Left lung (tissue), 10 donors: Measurements from ENCODE around the gene PHACTR3. TPM values are rescaled to one million over a fixed set of nuclear protein-coding genes. Genes with fewer than 3 reads are reported as not detected.

ENCODE experiments used
- ATAC-seq: fragments of 200-7000 bp; cut with Tn5 transposase; one replicate; pipeline ENCODE4 v1.9.1; 2020; ENCODE audit warnings: moderate library complexity
- DNase-seq, 4 donors: peaks; one replicate each; pipeline ENCODE4 v3.0.0-alpha.2; 2013 to 2020
- H3K27ac ChIP-seq, 2 donors: fragments of 200-600 bp; sonication (generic) in 1 of 2; one replicate each; pipeline versions ENCODE4 v1.5.0 to v1.8.0; 2020 to 2021
- H3K27me3 ChIP-seq, 2 donors: fragments of 200-600 bp; sonication (generic) in 1 of 2; one replicate each; pipeline versions ENCODE4 v1.5.0 to v1.8.0; 2020 to 2021
- H3K36me3 ChIP-seq, 2 donors: fragments of 200-600 bp; sonication (generic) in 1 of 2; one replicate each; pipeline versions ENCODE4 v1.5.0 to v1.8.0; 2020 to 2021
- H3K4me1 ChIP-seq, 2 donors: fragments of 200-600 bp; one replicate each; pipeline ENCODE4 v1.8.0; 2021
- H3K4me3 ChIP-seq, 2 donors: fragments of 200-600 bp; sonication (generic) in 1 of 2; one replicate each; pipeline versions ENCODE4 v1.5.0 to v1.8.0; 2020 to 2021; ENCODE audit warnings: mild to moderate bottlenecking in 1 of 2
- H3K9me3 ChIP-seq, 2 donors: fragments of 200-600 bp; sonication (generic) in 1 of 2; one replicate each; pipeline versions ENCODE4 v1.5.0 to v1.8.0; 2020 to 2021
- CTCF ChIP-seq, 2 donors: fragments of 200-600 bp; sonication (generic) in 1 of 2; IDR thresholded peaks; one replicate each; pipeline versions ENCODE4 v1.5.0 to v1.8.0; 2021; ENCODE audit warnings: antibody characterized with exemption in 2 of 2
- intact Hi-C, 2 donors: fragments of 100-400 bp; cut with DNase I; formaldehyde crosslinking; loops; one replicate each; pipeline versions ENCODE4 v1.11.2 to v1.14.2; 2022
- polyA plus RNA-seq, 6 donors: library from polyadenylated mRNA; unstranded; fragments of 120-200 nt; gene quantifications; one replicate each; pipeline ENCODE4 v1.2.1, GENCODE V29; 2013; ENCODE audit not compliant: insufficient read length in 6 of 6
- total RNA-seq, 2 donors: library from RNA; stranded (reverse); fragmentation: NEBNext Ultra II Directional; extraction: Animal tissue kit (Norgen Biotek cat#: 25700); gene quantifications; one replicate each; pipeline ENCODE4 v1.2.1, GENCODE V29; 2021
- donor health status: DM: no; HTN: yes; CAD: no.
- donor health status: DM: no; HTN: no; CAD: no.

Gene PHACTR3
- total and polyA plus RNA-seq, 8 donors, result 3.5 to 14.5 (median 4.4) TPM

- intact Hi-C loops, result no loop called here
- peaks cover 0 to 86% of the 10 kb centered on the region in 2 donors for H3K27me3 ChIP-seq
- no peak overlapping the region for H3K27ac ChIP-seq
- H3K4me3 ChIP-seq, result no peak overlapping the region
- DNase-seq, result no peak
- peaks cover 0 to 14% of the 10 kb centered on the region in 2 donors for H3K4me1 ChIP-seq
- ATAC-seq, result no peak
- H3K36me3 ChIP-seq, result no peaks in the 10 kb centered on the region
- no peaks in the 10 kb centered on the region for H3K9me3 ChIP-seq
- no peak for TF ChIP-seq CTCF (IDR thresholded peaks at IDR 0.05)
Observed at GRCh38 chr20:59726281-59726595, 121.9 kb downstream of the PHACTR3 start.

- Histone ChIP-seq H3K27me3 (peaks cover 0 to 93% of the 10 kb centered on the region in 2 donors), H3K4me1 (no peaks in the 10 kb centered on the region), H3K36me3 (no peaks in the 10 kb centered on the region), H3K4me3 (no peak overlapping the region), H3K9me3 (no peaks in the 10 kb centered on the region), H3K27ac (no peak overlapping the region)
- no peak for TF ChIP-seq CTCF (IDR thresholded peaks at IDR 0.05)
- intact Hi-C loops, result no loop called here
- ATAC-seq, result no peak
- peak in 1 of 4 donors; percentile 14 for DNase-seq
Observed at GRCh38 chr20:59728722-59729430, 124.5 kb downstream of the PHACTR3 start.

- H3K9me3 ChIP-seq, result no peaks in the 10 kb centered on the region
- H3K4me3 ChIP-seq, result no peak overlapping the region
- no peak for DNase-seq
- TF ChIP-seq CTCF (IDR thresholded peaks at IDR 0.05), result no peak
- ATAC-seq, result no peak
- peaks cover 0 to 93% of the 10 kb centered on the region in 2 donors for H3K27me3 ChIP-seq
- intact Hi-C loops, result no loop called here
- no peak overlapping the region for H3K27ac ChIP-seq
- H3K4me1 ChIP-seq, result no peaks in the 10 kb centered on the region
- H3K36me3 ChIP-seq, result no peaks in the 10 kb centered on the region
Observed at GRCh38 chr20:59729506-59729905, 125.2 kb downstream of the PHACTR3 start.

GRCh38 chr20:59730722-59731121 is 126.4 kb downstream of the PHACTR3 start:
- H3K4me1 ChIP-seq, result no peaks in the 10 kb centered on the region
- no peaks in the 10 kb centered on the region for H3K9me3 ChIP-seq
- peaks cover 0 to 93% of the 10 kb centered on the region in 2 donors for H3K27me3 ChIP-seq
- TF ChIP-seq CTCF (IDR thresholded peaks at IDR 0.05), result no peak
- ATAC-seq (no peak), DNase-seq (no peak)
- intact Hi-C loops, result no loop called here
- no peaks in the 10 kb centered on the region for H3K36me3 ChIP-seq
- H3K4me3 ChIP-seq, result no peak overlapping the region
- no peak overlapping the region for H3K27ac ChIP-seq

GRCh38 chr20:59731376-59731775 is 127.0 kb downstream of the PHACTR3 start:
- no peak for ATAC-seq
- intact Hi-C loops, result no loop called here
- no peak overlapping the region for H3K4me3 ChIP-seq
- no peaks in the 10 kb centered on the region for H3K36me3 ChIP-seq
- no peak for DNase-seq
- no peaks in the 10 kb centered on the region for H3K9me3 ChIP-seq
- H3K4me1 ChIP-seq, result no peaks in the 10 kb centered on the region
- peaks cover 0 to 93% of the 10 kb centered on the region in 2 donors for H3K27me3 ChIP-seq
- TF ChIP-seq CTCF (IDR thresholded peaks at IDR 0.05), result no peak
- no peak overlapping the region for H3K27ac ChIP-seq
